NCI-H1048 (cell line): ENCODE data around the gene USP32.

ENCODE experiments used
- DNase-seq: peaks from one replicate; lab custom pipeline; 2025; lab: John Stamatoyannopoulos, UW

USP32 gene

GRCh38 chr17:60154616-60155426 lies 237.1 kb downstream of the USP32 start:
- DNase-seq = no peak

DNA sequence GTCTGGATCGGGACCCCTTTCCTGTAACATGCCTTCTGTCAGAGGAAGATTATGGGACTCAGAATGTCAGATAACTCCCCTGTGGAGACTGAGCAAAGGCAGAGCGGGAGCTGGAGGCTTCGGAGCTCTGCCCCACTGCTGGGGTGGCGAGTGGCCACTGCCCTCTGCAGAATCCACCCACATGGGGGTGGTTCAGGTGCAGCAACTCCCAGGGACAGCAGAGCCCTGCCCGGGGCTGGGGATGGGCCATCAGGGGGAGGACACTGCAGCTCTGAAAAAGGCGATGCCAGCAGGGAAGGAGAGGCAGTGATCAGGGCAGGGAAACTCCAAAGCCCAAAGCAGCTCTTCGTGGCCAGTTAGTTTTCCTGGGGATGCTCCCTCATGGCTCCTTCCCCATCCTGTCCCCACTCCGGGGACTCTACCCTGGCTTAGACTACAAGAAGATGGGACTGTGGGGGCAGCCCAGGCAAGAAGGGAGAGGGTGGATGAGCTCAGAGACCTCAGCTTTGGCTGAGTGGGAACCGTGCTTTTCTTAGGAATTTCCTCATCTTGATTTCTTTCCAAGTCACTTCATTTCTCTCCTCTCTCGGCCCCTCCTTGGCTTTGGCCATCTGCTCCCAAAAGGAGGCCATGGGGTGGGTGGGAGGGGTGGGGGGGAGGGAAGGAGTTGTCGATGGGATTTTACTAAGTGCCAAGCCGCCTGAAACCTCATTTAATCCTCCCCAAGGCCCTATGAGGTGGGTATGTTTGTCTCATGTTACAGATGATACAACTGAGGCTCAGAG lies 238.1 kb downstream of the USP32 start:
- DNase-seq = no peak

GRCh38 chr17:60151355-60151754 lies 240.6 kb downstream of the USP32 start:
- no peak for DNase-seq

DNA sequence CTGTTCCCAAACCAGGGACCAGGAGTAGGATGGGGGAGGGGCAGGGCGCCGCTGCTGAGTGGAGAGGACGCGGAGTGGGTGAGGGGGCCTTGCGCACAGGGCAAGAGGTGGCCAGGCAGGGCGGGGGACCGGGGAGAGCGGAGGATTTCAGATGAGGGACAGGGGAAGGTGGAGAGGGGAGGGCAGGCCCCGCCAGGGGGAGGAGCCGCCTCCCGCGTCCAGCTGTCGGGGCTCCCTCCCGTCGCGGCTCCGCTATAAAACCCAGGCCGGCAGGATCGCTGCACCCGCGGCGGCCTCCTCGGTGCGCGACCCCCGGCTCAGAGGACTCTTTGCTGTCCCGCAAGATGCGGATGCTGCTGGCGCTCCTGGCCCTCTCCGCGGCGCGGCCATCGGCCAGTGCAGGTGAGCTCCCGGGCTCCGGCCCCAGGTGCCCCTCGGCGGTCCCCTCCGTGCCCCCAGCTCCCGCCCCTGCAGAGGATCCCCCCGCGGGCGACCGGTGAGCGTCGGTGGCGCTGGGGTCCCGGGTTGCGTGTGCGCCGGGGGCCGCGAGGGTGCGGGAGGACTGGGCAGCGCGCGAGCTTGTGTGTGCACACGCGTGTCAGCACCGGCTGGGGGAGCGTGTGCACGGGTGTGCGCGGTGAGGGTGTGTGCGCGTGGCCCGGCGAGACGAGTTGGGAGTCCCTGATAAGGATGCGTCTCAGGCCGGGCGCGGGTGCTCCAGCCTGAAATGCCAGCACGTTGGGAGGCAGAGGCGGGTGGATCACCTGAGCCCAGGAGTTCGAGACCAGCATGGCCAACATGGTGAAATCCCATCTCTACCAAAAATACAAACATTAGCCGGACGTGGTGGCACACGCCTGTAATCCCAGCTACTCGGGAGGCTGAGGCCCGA lies 242.0 kb downstream of the USP32 start, which contains the start of gene CA4:
Gene CA4 (plus strand): TSS at position 283 of the 892 bp plus-strand sequence. CDS start 62 bp downstream, at position 345.
- DNase-seq = no peak

- no peak for DNase-seq
Observed at GRCh38 chr17:60148373-60148772, 243.6 kb downstream of the USP32 start.

DNA sequence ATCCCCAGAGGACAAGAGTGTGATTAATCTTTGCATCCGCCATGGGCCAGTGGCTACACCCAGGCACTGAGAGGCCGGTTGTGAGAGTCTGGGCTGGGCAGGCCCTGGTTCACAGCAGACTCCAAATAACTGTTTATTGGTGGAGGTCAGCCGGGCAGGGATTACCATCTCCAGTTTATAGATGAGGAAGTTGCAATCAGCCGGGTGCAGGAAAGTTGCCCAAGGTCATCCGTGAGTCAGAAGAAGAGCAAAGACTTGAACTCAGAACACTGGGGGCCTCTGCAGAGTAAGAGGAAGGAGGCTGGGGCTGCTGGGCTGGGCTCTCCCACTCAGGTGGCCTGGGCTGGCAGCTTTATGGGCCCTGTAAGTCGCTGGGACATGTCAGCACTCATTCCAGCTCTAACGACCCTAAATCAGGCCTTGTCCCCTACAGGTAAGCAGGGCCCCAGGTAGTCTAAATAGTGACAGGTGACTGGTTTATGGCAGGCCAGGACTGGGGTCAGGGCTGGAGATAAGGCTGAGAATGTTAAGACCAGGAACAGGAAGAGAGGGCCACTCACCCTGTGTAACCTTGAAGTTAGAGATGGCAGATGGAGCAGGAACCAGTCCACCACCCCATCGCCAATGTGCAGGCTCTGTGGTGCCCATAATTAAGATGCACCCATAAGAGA lies 244.2 kb downstream of the USP32 start:
- no peak for DNase-seq

GRCh38 chr17:60146206-60146605 lies 245.7 kb downstream of the USP32 start:
- no peak for DNase-seq

DNA sequence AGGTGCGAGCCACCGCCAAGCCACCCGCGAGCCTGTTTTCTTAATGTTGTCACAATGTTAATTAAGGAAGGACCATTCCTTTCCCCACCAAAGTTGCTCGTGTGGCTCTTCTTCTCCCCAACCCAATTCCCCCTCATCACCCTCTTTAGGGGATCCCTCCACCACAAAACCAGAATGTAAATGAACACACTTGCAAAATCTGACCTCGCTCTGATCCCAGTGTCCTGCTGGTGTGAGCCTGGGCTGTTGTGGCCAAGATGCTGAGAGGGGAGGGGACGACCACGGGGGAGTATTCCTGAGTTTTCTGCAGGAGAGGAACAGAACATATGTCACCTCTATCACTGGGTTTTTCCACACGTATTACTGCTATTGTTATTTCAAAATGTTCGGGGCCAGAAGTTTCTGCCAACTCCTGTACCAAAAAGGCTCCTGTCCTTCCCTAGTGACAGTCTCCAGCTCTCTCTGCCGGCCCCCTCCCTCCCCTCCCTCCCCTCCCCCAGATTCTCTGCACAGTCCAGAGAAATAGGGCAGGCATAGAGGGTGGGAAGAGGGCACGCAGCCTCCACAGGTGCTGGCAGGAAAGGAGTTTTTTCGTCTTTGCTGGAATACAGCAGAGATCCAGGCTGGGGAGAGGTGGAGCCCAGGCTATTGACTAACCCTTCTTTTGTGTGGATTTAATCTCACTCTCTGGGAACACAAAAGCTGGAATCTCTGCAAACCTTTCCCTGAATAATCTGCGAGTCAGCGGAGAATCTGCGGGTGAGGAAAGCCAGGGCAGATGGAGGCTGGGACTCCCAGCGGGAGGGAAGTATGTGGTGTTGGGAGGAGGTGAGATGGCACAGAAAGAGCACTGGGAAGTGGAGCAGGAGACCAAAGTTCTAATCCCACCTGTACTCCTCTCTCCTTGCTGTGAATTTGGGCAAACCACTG lies 246.7 kb downstream of the USP32 start:
- DNase-seq = no peak

DNA sequence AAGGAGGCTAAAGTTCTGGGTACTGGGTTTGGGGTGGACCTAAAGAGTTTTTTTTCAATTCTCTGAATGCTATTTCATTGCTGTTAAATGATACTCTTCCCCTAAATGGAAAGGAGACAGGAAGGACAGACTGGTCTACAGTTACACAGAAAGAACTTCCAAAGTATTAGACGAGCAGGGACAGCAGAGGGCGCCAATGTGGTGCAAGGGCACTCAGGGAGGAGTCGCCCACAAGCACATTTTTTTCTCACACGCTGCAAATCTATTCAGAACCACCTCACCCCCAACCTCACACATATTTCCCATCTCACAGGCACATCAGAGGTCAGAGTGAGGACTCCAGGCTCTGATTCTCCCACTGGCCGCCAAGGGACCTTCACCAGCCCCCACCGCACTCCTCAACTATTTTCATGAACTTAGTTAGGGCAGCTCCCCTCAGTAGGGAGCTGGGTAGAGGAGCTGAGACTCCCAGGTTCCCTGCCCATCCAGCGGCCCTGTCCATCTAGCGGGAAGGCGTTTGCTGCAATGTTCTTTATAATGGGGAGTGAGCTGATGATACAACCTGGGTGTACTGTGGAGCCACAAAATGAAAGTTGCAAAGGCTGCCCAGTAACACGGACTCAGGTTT lies 248.9 kb downstream of the USP32 start:
- DNase-seq = peak; percentile 43

DNA sequence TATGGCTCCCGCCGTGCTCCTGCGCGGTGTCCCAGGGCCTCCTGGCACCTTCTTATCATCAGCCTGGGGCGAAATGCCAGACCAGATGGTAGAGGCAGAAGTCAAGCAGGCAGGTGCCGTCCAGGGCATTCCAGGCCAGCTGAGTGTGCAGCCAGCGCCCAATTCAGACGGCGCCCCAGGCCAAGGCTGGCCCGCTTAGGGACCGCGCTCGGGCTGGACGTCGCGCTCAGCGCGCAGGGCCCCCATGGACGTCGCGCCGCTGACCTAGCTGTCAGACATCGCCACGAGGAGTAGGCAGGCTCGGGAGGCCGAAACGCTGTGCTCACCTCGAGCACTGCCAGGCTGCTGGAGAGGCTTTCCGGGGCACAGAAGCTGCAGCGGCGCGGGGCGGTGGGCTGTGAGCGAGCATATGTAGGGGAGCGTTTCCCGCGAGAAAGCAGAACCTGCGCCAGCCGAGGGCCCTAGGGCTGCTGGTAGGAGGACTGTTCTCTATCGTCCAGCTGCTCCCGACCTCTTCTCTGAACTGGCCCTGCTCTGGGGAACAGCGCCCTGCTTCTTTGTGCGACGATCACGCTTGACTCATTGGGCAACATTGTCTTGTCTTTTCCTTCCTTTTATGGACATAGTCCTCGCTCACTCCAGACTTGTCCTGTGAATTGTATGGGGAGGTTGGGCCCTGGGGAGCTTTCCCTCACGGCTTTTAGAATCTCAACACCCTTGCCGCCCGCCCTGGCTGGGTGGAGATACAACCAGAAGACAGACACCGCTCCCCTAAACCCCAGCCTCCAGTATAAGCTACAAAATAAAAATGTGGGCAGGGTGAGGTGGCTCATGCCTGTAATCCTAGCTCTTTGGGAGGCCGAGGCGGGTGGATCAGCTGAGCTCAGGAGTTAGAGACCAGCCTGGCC lies 250.6 kb downstream of the USP32 start:
- DNase-seq = no peak

DNA sequence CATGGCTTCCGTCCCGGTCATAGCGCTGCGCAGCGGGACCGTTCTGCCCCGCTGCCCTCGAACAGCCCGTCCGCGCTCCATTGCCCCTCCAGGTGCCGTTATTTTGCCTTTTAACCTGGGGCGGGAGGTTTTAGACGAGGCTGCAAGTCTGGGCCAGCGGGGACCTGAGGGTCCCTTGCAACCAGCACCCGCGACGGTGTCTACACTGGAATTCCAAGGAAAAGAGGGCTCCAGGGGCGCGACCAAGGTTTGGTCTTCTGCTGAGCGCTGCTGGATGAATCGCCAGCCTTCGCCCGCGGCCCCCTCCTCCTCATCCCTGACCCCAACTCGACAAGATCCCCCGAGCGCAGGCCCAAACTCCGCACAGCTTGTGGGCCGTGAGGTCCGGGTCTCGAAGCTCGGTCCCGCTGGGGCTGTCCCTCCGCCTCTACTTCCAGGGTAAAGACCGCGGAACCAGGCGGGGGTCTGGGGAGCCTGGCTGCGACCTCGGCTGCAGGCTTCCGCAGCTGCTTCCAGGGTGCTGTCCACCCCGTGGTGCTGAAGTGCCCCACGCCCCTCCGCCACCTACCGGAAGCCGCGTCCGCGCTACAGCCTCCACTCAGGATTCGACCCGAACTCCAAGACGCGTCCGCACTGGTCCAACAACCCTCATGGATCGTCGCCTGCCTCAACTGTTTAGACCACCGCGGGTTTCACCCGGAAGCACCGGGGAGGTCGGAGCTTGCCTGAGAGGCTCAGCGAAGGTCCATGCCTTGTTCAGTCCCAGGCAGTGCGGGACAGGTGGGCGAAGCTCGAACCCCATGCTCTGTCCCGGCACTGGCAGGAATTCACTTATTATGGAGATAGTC lies 252.3 kb downstream of the USP32 start:
- peak; percentile 29 for DNase-seq

GRCh38 chr17:60138769-60139437 lies 253.0 kb downstream of the USP32 start:
- no peak for DNase-seq

- DNase-seq = no peak
Observed at GRCh38 chr17:60137731-60138130, 254.2 kb downstream of the USP32 start.

- no peak for DNase-seq
Observed at GRCh38 chr17:60135951-60136666, 255.8 kb downstream of the USP32 start.

DNA sequence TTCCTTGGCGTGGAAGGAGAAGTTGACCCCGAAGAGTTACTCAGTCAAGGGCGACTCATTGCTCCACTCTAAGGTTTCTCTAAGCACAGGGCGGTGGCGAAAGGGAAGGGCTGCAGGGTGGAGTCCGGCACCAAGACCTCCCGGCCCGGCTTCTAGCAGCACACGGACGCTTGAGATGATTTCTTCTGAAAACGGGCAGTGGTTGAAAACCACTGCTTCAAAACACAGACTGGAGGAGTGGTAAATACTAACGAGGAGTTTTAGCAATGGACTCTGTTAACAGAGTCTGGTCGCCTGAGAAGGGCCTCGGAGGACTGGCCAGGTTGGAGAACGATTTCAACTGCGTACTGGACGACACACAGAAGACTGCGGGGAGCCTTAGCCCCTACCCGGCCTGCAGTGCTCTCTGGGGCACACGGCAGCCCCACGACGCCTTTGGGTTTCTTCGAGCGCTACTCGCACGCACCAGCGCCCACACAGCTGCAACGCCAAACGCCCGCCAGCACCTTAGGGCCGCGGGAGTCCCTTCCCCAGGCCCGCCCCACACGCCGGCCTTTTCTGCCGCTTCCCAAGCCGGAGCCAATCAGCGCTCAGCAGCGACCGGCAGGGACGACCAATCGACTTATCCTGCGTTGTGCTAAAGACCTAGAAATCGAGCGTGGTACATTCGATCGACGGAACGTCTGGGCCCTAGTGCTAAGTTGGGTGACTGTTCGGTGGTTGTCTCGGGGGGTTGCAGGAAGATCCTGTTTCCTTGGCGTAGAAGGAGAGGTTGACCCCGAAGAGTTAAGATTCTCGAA lies 256.6 kb downstream of the USP32 start:
- peak; percentile 80 for DNase-seq
